HepG2 (cell line): Measurements from ENCODE around the gene THOC6. TPM values are rescaled to one million over a fixed set of nuclear protein-coding genes. Genes with fewer than 3 reads are reported as not detected.

Experiments
- ATF3 ChIP-seq: sonication (generic); formaldehyde crosslinking; IDR thresholded peaks from 2 replicates; pipeline ENCODE4 v1.4.0; 2020; ENCODE audit warnings: missing genetic modification reagents
- BCL3 ChIP-seq: sonication (generic); formaldehyde crosslinking; IDR thresholded peaks from 2 replicates; pipeline ENCODE4 v1.5.1; 2020; ENCODE audit warnings: mild to moderate bottlenecking, missing genetic modification reagents, moderate library complexity
- GABPB1 ChIP-seq: IDR thresholded peaks from 2 replicates; pipeline ENCODE4 v1.6.1; 2016; ENCODE audit warnings: mild to moderate bottlenecking, missing genetic modification reagents, moderate library complexity, missing compliant biosample characterization
- IKZF4 ChIP-seq: sonication (generic); formaldehyde crosslinking; IDR thresholded peaks from 2 replicates; pipeline ENCODE4 v1.5.1; 2020; ENCODE audit warnings: borderline replicate concordance, mild to moderate bottlenecking, low read depth, missing genetic modification reagents; ENCODE audit errors: not compliant biosample characterization
- KDM4B ChIP-seq: sonication (generic); formaldehyde crosslinking; IDR thresholded peaks from 2 replicates; pipeline ENCODE4 v1.4.0; 2020; ENCODE audit warnings: missing genetic modification reagents
- MIER3 ChIP-seq: IDR thresholded peaks from 2 replicates; pipeline ENCODE4 v1.6.1; 2016; ENCODE audit warnings: missing compliant biosample characterization, borderline replicate concordance
- NFKBIZ ChIP-seq: IDR thresholded peaks from 2 replicates; pipeline ENCODE4 v1.6.1; 2018; ENCODE audit warnings: missing genetic modification reagents, missing compliant biosample characterization
- NRL ChIP-seq: sonication (generic); formaldehyde crosslinking; IDR thresholded peaks from 2 replicates; pipeline ENCODE4 v1.5.0; 2020; ENCODE audit warnings: missing genetic modification reagents, mild to moderate bottlenecking, moderate library complexity, borderline replicate concordance
- SOX13 ChIP-seq, 3 experiments: fragments of 450-650 bp in 1 of 3; sonication (generic) in 1 of 3; formaldehyde crosslinking in 1 of 3; IDR thresholded peaks in 2 of 3; conservative IDR thresholded peaks in 1 of 3; 2 replicates each; pipeline versions ENCODE4 v1.5.0 to v1.6.1; 2016 to 2020; ENCODE audit warnings: antibody characterized with exemption in 1 of 3, mild to moderate bottlenecking in 1 of 3, missing compliant biosample characterization in 1 of 3, missing genetic modification reagents in 1 of 3, moderate library complexity in 1 of 3
- SPEN ChIP-seq: sonication (generic); formaldehyde crosslinking; IDR thresholded peaks from 2 replicates; pipeline ENCODE4 v1.5.1; 2020; ENCODE audit warnings: low read depth, mild to moderate bottlenecking, missing genetic modification reagents
- TOE1 ChIP-seq: sonication (generic); formaldehyde crosslinking; IDR thresholded peaks from 2 replicates; pipeline ENCODE4 v1.4.0; 2020; ENCODE audit warnings: mild to moderate bottlenecking, missing genetic modification reagents
- ZFP62 ChIP-seq: sonication (generic); formaldehyde crosslinking; IDR thresholded peaks from 2 replicates; pipeline ENCODE4 v1.4.0; 2020; ENCODE audit warnings: missing genetic modification reagents
- ZNF574 ChIP-seq: sonication (generic); formaldehyde crosslinking; IDR thresholded peaks from 2 replicates; pipeline ENCODE4 v1.4.0; 2020; ENCODE audit warnings: missing genetic modification reagents
- ZNF614 ChIP-seq: IDR thresholded peaks from 2 replicates; pipeline ENCODE4 v1.6.1; 2018; ENCODE audit warnings: missing biosample characterization, missing genetic modification reagents, inconsistent platforms, borderline replicate concordance
- ZNF646 ChIP-seq: sonication (generic); formaldehyde crosslinking; IDR thresholded peaks from 2 replicates; pipeline ENCODE4 v1.9.0; 2021; ENCODE audit warnings: mild to moderate bottlenecking, missing genetic modification reagents
- ZNF784 ChIP-seq: sonication (generic); formaldehyde crosslinking; IDR thresholded peaks from 2 replicates; pipeline ENCODE4 v1.5.1; 2020; ENCODE audit warnings: missing genetic modification reagents, mild to moderate bottlenecking, borderline replicate concordance
- polyA plus RNA-seq, 8 experiments: library from polyadenylated mRNA; depleted of rRNA in 3 of 8; stranded (reverse) in 7 of 8; unstranded in 1 of 8; fragments of >200 nt; fragmentation: Illumina TruSeq in 4 of 8; extraction: Trizol in 4 of 8; gene quantifications; 2 replicates each; pipeline versions ENCODE4 v1.2.1 to v1.2.3, GENCODE V29; 2011 to 2016; ENCODE audit warnings: low read depth in 4 of 8, missing spikeins in 1 of 8, mixed read lengths in 1 of 8; ENCODE audit not compliant: insufficient read depth in 1 of 8
- total RNA-seq, 5 experiments: library from RNA; depleted of rRNA; stranded (reverse); fragments of >200 nt; fragmentation: Illumina TruSeq; extraction: Trizol; gene quantifications; 2 replicates each; pipeline ENCODE4 v1.2.3, GENCODE V29; 2016; ENCODE audit warnings: low read depth in 1 of 5

THOC6 gene
- total and polyA plus RNA-seq, 2 of the 13 experiments (the other 11 are each of a cell fraction or from before 2014, with no cell fraction given) = 32.1 to 37.0 TPM

GRCh38 chr16:3017794-3018506 is 5.9 kb upstream of the THOC6 start, which contains the start of gene CLDN6 (continued):
- TF ChIP-seq ZNF646 (CRISPR knock-in tag) (no peak), SOX13 (IDR thresholded peaks at IDR 0.05) (no peak), SOX13 (CRISPR knock-in tag; conservative IDR thresholded peaks at IDR 0.05 in 1 of 2, IDR thresholded peaks at IDR 0.05 in 1 of 2) (0 out of 4 replicates have a peak, but pooled peaks of 1 of the 2 experiments have one; percentile 7), MIER3 (no peak), ZNF784 (CRISPR knock-in tag) (no peak), TOE1 (CRISPR knock-in tag) (no peak), KDM4B (CRISPR knock-in tag) (0 out of 2 replicates have a peak, but pooled peaks have one; percentile 29), SPEN (CRISPR knock-in tag) (no peak), IKZF4 (CRISPR knock-in tag) (no peak), NRL (CRISPR knock-in tag) (no peak), GABPB1 (peak; percentile 36; the same call in 1 of the 2 replicates), ATF3 (0 out of 2 replicates have a peak, but pooled peaks have one; percentile 21), BCL3 (CRISPR knock-in tag) (no peak), ZNF614 (CRISPR knock-in tag) (0 out of 2 replicates have a peak, but pooled peaks have one; percentile 15), NFKBIZ (CRISPR knock-in tag) (no peak), ZNF574 (CRISPR knock-in tag) (peak; percentile 35; the same call in 1 of the 2 replicates), ZFP62 (no peak)
